Vagina (tissue), 2 donors: ENCODE results near the gene FNDC7. TPM values are rescaled to one million over a fixed set of nuclear protein-coding genes. Genes with fewer than 3 reads are reported as not detected.
"Not testable (repeated sequence)": the region's sequence is repeated elsewhere in the genome, so short reads cannot be mapped to it uniquely, and the experiment has no call there.

ENCODE experiments used
- DNase-seq, 2 donors: peaks; one replicate each; pipeline ENCODE4 v3.0.0-alpha.2; 2017; ENCODE audit errors: extremely low spot score in 2 of 2
- H3K27ac ChIP-seq: fragments of 200-600 bp; sonication (generic); one replicate; pipeline ENCODE4 v1.5.1; 2019
- H3K27me3 ChIP-seq: fragments of 200-600 bp; sonication (generic); one replicate; pipeline ENCODE4 v1.5.1; 2019
- H3K36me3 ChIP-seq, 2 donors: fragments of 200-600 bp; sonication (generic); one replicate each; pipeline ENCODE4 v1.5.1; 2017 to 2019
- H3K4me1 ChIP-seq: fragments of 200-600 bp; sonication (generic); one replicate; pipeline ENCODE4 v1.5.1; 2019
- H3K4me3 ChIP-seq, 2 donors: fragments of 200-600 bp; sonication (generic); 1 replicate in 1 of 2; 2 replicates in 1 of 2; pipeline ENCODE4 v1.5.1; 2016 to 2019
- H3K9me3 ChIP-seq: fragments of 200-600 bp; sonication (generic); one replicate; pipeline ENCODE4 v1.5.1; 2019
- CTCF ChIP-seq, 3 experiments: fragments of 450-650 bp in 2 of 3; fragments of 200-600 bp in 1 of 3; sonication (generic) in 1 of 3; IDR thresholded peaks; one replicate each; pipeline ENCODE4 v1.5.1; 2017 to 2019; ENCODE audit warnings: antibody characterized with exemption in 3 of 3, mild to moderate bottlenecking in 2 of 3, moderate library complexity in 2 of 3
- POLR2A ChIP-seq, 2 donors: fragments of 450-650 bp; IDR thresholded peaks; one replicate each; pipeline ENCODE4 v1.6.1; 2017; ENCODE audit warnings: antibody characterized with exemption in 2 of 2, mild to moderate bottlenecking in 2 of 2, moderate library complexity in 2 of 2
- POLR2AphosphoS5 ChIP-seq, 2 donors: sonication (generic); formaldehyde crosslinking; IDR thresholded peaks; one replicate each; pipeline ENCODE4 v1.9.0; 2017; ENCODE audit warnings: antibody characterized with exemption in 2 of 2, mild to moderate bottlenecking in 2 of 2, low read depth in 1 of 2; ENCODE audit not compliant: insufficient read depth in 1 of 2
- intact Hi-C: fragments of 100-400 bp; cut with DNase I; formaldehyde crosslinking; loops from one replicate; pipeline ENCODE4 v1.15.1; 2023
- total RNA-seq: library from RNA; depleted of rRNA; stranded (reverse); fragments of >200 nt; gene quantifications from one replicate; pipeline ENCODE4 v1.2.3, GENCODE V29; 2016

Gene FNDC7
- total RNA-seq, 1 donor from 2014 or later, result not detected

DNA sequence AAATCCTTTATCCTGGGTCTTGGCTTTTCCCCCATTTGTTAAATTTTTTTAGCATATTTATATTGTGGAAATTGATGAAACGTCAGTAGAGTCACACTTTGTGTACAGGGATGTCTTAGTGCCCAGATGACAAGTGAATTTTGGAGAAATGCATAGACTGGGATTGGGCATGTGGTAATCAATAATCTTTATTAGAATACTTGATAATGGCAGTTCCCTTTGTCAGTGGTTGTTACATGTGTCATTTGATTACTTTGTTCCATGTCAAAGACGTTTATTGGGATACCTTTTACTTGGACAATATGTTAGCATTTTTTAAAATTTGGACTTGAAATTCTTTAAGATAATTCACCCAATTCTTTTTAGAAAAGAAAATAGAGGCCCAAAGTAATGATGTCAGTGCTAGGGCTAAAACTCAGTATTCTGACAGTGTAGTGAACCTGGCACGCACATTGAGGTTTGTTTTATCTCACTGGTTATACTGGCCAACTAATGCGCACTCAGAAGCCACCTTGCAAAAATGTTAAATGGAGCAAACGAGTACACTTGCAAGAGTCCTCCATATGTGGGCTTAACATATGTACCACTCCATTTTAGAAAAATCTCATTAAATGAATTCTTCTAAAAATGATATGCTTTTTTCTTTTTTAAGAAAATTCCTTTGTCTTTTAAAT is 11.4 kb upstream of the FNDC7 start:
- Histone ChIP-seq H3K4me3 (no peak overlapping the region), H3K4me1 (peaks cover 12% of the 10 kb centered on the region), H3K27me3 (no peaks in the 10 kb centered on the region), H3K27ac (no peak overlapping the region), H3K36me3 (peaks cover 4 to 47% of the 10 kb centered on the region in 2 donors), H3K9me3 (no peaks in the 10 kb centered on the region)
- TF ChIP-seq POLR2A (IDR thresholded peaks at IDR 0.05) (no peak), POLR2AphosphoS5 (IDR thresholded peaks at IDR 0.05; ENCODE audit: insufficient read depth in 1 of 2, low read depth in 1 of 2) (no peak), CTCF (IDR thresholded peaks at IDR 0.05) (no peak)
- intact Hi-C loops, result no loop called here
- no peak for DNase-seq

DNA sequence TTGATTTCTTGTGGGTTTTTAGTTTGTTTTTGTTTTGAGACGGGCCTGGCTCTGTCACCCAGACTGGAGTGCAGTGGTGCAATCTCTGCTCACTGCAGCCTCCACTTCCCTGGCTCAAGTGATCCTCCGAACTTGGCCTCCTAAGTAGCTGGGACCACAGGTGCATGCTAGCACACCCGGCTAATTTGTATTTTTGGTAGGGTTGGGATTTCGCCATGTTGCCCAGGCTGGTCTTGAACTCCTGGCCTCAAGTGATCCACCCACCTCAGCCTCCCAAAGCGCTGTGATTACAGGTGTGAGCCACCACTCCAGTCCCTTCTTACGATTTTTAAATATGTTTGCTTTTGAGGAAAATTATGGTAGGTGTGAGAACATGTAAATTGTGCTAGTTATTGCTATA is 10.6 kb upstream of the FNDC7 start:
- H3K27me3 ChIP-seq, H3K4me3 ChIP-seq, H3K9me3 ChIP-seq, intact Hi-C loops, DNase-seq, H3K27ac ChIP-seq: not testable (repeated sequence)
- Histone ChIP-seq H3K36me3 (peaks cover 4 to 40% of the 10 kb centered on the region in 2 donors), H3K4me1 (peaks cover 12% of the 10 kb centered on the region)

DNA sequence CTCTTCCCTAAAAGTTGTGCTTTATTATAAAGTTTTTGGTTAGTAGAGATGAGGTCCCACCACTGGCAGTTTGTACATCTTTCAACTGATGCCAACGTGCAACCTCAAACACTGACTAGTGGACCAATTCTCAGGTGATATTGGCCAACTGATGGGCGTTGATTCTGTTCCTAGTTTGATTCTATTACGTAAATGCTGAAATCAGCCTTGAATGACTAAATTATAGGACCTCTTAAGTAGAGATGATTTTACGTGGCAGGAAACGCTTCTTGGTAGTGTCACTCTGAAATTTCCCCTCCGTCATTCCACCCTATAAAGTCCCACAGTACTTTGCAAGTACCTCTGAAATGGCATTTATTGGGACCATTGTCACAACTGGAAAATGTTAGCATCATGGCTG is 8.8 kb upstream of the FNDC7 start:
- H3K36me3 ChIP-seq, result peaks cover 4 to 26% of the 10 kb centered on the region in 2 donors
- peaks cover 12% of the 10 kb centered on the region for H3K4me1 ChIP-seq
- H3K9me3 ChIP-seq, result no peaks in the 10 kb centered on the region
- TF ChIP-seq POLR2A (IDR thresholded peaks at IDR 0.05) (no peak), CTCF (IDR thresholded peaks at IDR 0.05) (no peak), POLR2AphosphoS5 (IDR thresholded peaks at IDR 0.05; ENCODE audit: insufficient read depth in 1 of 2, low read depth in 1 of 2) (no peak)
- no peaks in the 10 kb centered on the region for H3K27me3 ChIP-seq
- no peak overlapping the region for H3K27ac ChIP-seq
- DNase-seq, result no peak
- no peak overlapping the region for H3K4me3 ChIP-seq
- intact Hi-C loops, result no loop called here

DNA sequence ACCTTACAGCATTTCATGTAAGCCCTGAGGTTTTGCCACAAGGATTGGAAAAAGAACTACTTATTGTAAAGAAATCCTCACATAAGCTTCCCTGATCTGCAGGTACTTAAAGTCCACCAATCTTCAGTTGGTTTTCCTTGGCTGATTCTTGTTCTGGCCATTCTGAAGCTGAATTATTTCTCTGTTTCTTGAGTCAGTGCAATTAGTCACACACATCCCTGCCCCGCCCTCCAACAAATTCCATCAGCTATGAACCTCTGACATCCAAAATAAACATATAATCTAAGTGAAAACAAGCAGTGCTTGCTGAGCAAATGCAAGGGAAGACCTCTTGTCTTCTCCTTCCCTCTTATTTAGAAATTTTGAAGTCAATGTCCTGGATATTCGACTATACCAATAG is 8.2 kb upstream of the FNDC7 start:
- H3K4me1 ChIP-seq, result peaks cover 12% of the 10 kb centered on the region
- no peak overlapping the region for H3K4me3 ChIP-seq
- TF ChIP-seq POLR2AphosphoS5 (IDR thresholded peaks at IDR 0.05; ENCODE audit: insufficient read depth in 1 of 2, low read depth in 1 of 2) (no peak), CTCF (IDR thresholded peaks at IDR 0.05) (no peak), POLR2A (IDR thresholded peaks at IDR 0.05) (no peak)
- intact Hi-C loops, result no loop called here
- no peak overlapping the region for H3K27ac ChIP-seq
- peaks cover 0 to 20% of the 10 kb centered on the region in 2 donors for H3K36me3 ChIP-seq
- no peaks in the 10 kb centered on the region for H3K27me3 ChIP-seq
- DNase-seq, result no peak
- no peaks in the 10 kb centered on the region for H3K9me3 ChIP-seq

- intact Hi-C loops, result no loop called here
- Histone ChIP-seq H3K36me3 (peaks cover 0 to 4% of the 10 kb centered on the region in 2 donors), H3K4me3 (no peak overlapping the region), H3K27ac (no peak overlapping the region), H3K4me1 (peaks cover 12% of the 10 kb centered on the region), H3K9me3 (no peaks in the 10 kb centered on the region), H3K27me3 (no peaks in the 10 kb centered on the region)
- TF ChIP-seq CTCF (IDR thresholded peaks at IDR 0.05) (no peak), POLR2A (IDR thresholded peaks at IDR 0.05) (no peak), POLR2AphosphoS5 (IDR thresholded peaks at IDR 0.05; ENCODE audit: insufficient read depth in 1 of 2, low read depth in 1 of 2) (no peak)
- DNase-seq, result no peak
Observed at GRCh38 chr1:108706643-108707042, 6.1 kb upstream of the FNDC7 start.
